WERI-Rb-1 (cell line): Measurements from ENCODE around the gene SCN4A.
"Not testable (repeated sequence)": the region's sequence is repeated elsewhere in the genome, so short reads cannot be mapped to it uniquely, and the experiment has no call there.

Source experiments
- DNase-seq: peaks from one replicate; pipeline ENCODE4 v3.0.0-alpha.2; 2020
- H3K27ac ChIP-seq: fragments of 250-450 bp; sonication (Bioruptor Pico); 2 replicates; pipeline ENCODE4 v1.5.1; 2020; ENCODE audit warnings: mild to moderate bottlenecking, moderate library complexity
- H3K27me3 ChIP-seq: fragments of 250-450 bp; sonication (Bioruptor Pico); 2 replicates; pipeline ENCODE4 v1.5.1; 2021; ENCODE audit warnings: mild to moderate bottlenecking, low read depth, moderate library complexity; ENCODE audit not compliant: insufficient read depth, severe bottlenecking
- H3K36me3 ChIP-seq: fragments of 250-450 bp; sonication (Bioruptor Pico); 2 replicates; pipeline ENCODE4 v1.5.1; 2020; ENCODE audit warnings: mild to moderate bottlenecking, moderate library complexity
- H3K4me3 ChIP-seq: 2 replicates; pipeline ENCODE4 v1.5.1; 2011; ENCODE audit warnings: low read depth, mild to moderate bottlenecking, control low read depth, low read length
- H3K9me3 ChIP-seq: fragments of 250-450 bp; sonication (Bioruptor Pico); 2 replicates; pipeline ENCODE4 v1.5.1; 2021; ENCODE audit warnings: mild to moderate bottlenecking, moderate library complexity; ENCODE audit not compliant: severe bottlenecking
- CTCF ChIP-seq: IDR thresholded peaks from 2 replicates; pipeline ENCODE4 v1.5.1; 2011; ENCODE audit warnings: low read depth, mild to moderate bottlenecking, control low read depth, inconsistent platforms, low read length

The SCN4A gene

GRCh38 chr17:63983320-63983719 is 10.6 kb upstream of the SCN4A start:
- Histone ChIP-seq H3K9me3 (peaks cover 3% of the 10 kb centered on the region), H3K27ac (no peak overlapping the region), H3K4me3 (no peak overlapping the region), H3K27me3 (no peaks in the 10 kb centered on the region), H3K36me3 (no peaks in the 10 kb centered on the region)
- TF ChIP-seq CTCF = no peak
- no peak for DNase-seq

GRCh38 chr17:63982641-63983040 is 9.9 kb upstream of the SCN4A start:
- not testable (repeated sequence) for DNase-seq, H3K9me3 ChIP-seq, H3K27me3 ChIP-seq, H3K4me3 ChIP-seq, H3K36me3 ChIP-seq, H3K27ac ChIP-seq

- DNase-seq = no peak
Measured at GRCh38 chr17:63978272-63979200, 5.8 kb upstream of the SCN4A start.

GRCh38 chr17:63976702-63977101 is 4.0 kb upstream of the SCN4A start:
- H3K9me3 ChIP-seq = peaks cover 3% of the 10 kb centered on the region
- no peak for TF ChIP-seq CTCF
- H3K27ac ChIP-seq = no peak overlapping the region
- H3K36me3 ChIP-seq = no peaks in the 10 kb centered on the region
- no peaks in the 10 kb centered on the region for H3K27me3 ChIP-seq
- no peak overlapping the region for H3K4me3 ChIP-seq
- DNase-seq = no peak

More at GRCh38 chr17:63978272-63979200, 5.8 kb upstream of the SCN4A start:
- no peak for TF ChIP-seq CTCF
- Histone ChIP-seq H3K36me3 (no peaks in the 10 kb centered on the region), H3K4me3 (no peak overlapping the region), H3K27me3 (no peaks in the 10 kb centered on the region), H3K9me3 (peaks cover 3% of the 10 kb centered on the region), H3K27ac (no peak overlapping the region)

GRCh38 chr17:63975541-63976092 is 2.9 kb upstream of the SCN4A start:
- Histone ChIP-seq H3K9me3 (no peaks in the 10 kb centered on the region), H3K27me3 (no peaks in the 10 kb centered on the region), H3K4me3 (no peak overlapping the region), H3K27ac (no peak overlapping the region), H3K36me3 (no peaks in the 10 kb centered on the region)
- TF ChIP-seq CTCF = no peak
- no peak for DNase-seq

GRCh38 chr17:63974594-63975192 is 2.0 kb upstream of the SCN4A start:
- DNase-seq = no peak

More at GRCh38 chr17:63974594-63975192, 2.0 kb upstream of the SCN4A start:
- Histone ChIP-seq H3K27me3 (no peaks in the 10 kb centered on the region), H3K9me3 (no peaks in the 10 kb centered on the region), H3K27ac (no peak overlapping the region), H3K4me3 (no peak overlapping the region), H3K36me3 (no peaks in the 10 kb centered on the region)
- TF ChIP-seq CTCF = no peak
